ENCODE data around the gene SALL2.
A peak's percentile ranks its signal among the peaks of the same experiment; 100 is the strongest.

The SALL2 gene

GRCh38 chr14:21527318-21527679 is 1.2 kb upstream of the SALL2 start:
- no peak for DNase-seq

DNA sequence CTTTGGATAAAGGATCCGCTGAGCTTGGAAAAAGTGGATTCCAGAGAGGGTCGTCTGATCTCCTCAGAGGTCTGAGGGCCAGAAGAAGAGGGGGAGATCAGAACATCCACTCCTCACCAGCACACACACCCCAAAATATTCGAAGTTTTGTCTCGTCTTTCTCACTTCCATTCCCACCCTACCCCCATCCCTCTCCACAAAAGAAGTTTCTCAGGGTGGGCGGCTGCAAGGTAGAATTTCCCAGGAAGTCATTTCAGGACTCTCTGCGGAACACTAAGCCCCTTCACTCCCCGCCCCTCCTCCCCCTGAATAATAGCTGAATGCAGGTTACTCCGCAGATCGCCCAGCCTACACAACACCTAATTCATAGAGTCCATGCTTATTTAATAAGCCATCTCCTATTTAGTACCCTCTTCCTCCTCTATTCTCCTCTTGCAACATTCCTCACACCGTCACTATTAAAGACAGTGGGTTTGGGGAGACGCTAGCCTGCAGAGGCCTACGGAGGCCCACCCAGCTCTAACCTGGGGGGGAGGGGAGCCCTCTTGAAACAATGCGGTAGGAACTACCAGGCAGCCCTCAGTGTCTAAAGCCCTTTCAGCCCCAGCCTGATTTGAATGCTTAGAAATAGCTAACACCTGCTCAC is 649 bp upstream of the SALL2 start:
- peak; percentile 55 to 93 (median 88) for DNase-seq

- peak in 2 of 3 experiments; percentile 69 to 75 for DNase-seq
Observed at GRCh38 chr14:21525571-21525961, 580 bp downstream of the SALL2 start.

GRCh38 chr14:21524575-21525490 is 1.3 kb downstream of the SALL2 start:
- DNase-seq = no peak

DNA sequence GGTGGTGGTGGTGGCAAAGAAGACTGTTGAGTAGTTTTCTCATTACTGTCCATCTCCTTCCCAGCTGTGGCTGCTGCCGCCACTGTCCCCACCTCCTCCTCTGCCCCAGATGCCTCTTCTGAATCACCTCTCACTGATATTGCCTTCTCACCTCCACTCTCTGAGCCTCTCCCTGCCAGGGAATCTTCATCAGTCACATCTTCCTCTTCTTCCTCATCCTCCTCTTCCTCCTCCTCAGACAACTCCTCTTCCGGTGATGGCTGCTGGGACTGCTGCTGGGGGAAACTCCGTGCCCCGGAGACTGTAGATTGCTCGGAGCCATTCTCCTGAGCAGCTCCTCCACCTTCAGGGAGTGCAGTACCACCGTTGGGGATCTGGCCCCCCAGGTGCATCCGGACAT is 2.9 kb downstream of the SALL2 start:
- no peak for DNase-seq

DNA sequence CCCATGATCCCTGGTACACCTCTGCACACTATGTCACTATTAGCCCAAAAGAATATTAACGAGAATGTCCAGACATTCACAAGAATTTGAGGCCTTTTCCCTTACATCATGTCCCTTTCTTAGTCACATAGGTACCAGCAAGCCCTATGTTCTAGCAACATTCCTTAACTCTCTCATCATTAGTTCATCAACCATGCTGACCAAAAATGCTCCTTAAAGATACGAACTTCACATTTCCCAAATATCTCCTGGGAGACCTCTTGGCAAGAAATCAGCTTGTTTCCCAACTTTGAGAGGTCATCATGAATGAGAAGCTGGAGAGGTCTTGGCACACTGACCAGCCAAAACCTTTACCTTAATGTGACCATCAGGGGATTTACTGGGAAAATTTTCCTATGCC is 4.6 kb downstream of the SALL2 start:
- DNase-seq = no peak

GRCh38 chr14:21520767-21521166 is 5.4 kb downstream of the SALL2 start:
- no peak for DNase-seq

DNA sequence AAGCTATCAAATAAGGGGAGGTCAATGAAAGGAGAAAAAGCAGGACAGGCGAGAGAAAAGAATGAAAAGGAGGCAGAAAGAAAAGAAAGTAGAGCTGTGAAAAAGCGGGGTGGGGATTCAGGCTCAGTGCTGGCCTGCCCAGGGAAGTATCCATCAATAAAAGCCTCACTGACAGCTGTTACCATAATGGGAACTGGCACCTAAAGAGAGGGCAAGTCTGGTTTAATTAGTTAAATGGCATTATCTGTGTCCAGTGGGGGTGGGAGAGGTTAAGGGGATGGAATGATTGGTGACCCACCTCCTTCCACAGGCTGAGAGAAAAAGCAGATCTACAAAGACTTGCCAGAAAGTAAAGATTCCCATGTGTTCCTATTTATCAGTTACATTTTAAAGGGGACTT is 7.4 kb downstream of the SALL2 start:
- DNase-seq = no peak

GRCh38 chr14:21514341-21514740 is 11.8 kb downstream of the SALL2 start:
- no peak for DNase-seq

DNA sequence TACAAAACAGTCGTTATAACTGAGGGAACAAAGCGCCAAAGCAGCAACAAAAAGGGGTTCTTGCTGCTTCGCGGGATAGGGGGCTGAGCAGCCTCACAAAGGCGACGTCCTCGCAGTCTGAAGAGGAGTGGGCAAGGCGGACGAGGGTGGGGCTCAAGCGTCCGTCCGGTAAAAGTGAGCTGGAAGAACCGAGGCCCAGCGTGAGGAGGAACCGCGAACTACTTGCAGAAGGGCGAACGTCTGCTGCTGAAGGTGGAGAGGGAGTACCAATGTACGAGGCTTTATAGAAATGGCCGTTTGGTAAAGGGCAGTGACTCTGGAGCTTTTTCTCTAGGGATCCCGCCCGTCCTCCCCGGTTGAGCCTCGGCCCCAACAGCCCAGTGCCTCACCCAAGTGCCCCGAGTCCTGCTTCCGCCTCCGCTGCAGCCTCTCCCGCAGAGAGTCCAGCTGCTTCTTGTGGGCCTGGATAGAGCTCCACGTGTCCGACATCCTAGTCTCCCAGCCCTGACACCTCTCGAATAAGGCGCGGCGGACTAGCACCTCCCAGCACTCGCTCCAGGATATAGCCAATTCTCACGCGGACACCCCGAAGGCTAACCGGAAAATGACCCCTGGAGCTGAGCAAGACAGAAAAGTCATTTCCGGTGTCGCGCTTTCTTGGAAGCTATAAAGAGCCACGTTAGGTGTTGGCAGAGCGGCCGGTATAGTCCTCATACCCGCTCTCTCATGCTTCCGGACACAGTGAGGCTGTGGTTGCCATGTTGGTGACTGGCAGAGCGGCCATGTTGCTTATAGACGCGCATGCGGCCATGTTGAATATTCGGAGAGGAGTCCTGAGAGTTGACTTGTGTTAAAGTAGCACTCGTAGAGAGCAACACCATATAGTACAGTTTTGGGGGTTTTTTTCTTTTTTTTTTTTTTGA is 15.2 kb downstream of the SALL2 start, which contains the start of gene METTL3:
TSS of gene METTL3 (minus strand) at position 606 of the 923 bp plus-strand sequence. CDS start at position 489, 117 bp downstream.
- DNase-seq = peak; percentile 97 to 100 (median 99)

DNA sequence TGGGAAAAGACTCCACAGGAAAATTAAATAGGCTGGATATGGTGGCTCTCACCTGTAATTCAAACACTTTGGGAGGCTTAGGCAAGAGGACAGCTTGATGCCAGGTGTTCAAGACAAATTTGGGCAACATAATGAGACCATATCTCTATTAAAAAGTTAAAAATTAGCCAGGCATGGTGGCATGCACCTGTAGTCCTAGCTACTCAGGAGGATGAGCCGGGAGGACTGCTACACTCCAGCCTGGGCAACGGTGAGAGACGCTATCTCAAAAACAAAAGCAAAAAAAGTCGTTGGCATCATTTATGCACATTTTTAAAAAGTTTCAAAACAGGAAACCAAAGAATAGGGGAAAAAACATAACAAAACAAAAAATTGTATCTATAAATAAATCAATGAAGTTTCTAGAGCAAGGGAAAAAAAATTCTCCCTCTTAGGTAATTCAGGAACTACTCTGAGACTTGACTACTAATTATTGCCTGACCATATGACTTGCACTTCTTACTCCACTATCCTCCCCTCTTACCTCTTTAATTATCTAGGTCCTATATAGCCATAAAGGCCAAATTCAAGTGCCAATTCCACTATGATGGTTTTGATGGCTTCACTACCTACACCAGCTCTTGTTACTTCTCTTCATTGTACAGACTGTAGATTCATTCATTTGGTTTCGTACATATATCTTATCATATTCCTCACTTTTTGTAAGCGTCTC is 16.6 kb downstream of the SALL2 start:
- no peak for DNase-seq

DNA sequence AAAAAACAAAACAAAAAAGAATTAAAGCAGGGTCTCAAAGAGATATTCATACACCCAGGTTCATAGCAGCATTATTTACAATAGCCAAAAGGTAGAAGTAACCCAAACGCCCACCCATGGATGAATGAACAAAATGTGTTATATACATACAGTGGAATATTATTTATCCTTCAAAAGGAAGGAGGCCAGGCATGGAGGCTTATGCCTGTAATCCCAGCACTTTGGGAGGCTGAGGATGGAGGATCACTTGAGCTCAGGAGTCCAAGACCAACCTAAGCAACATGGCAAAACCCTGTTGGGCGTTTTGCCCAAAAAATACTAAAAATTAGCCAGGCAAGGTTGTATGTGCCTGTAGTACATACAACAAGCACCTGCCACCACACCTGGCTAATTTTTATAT is 19.6 kb downstream of the SALL2 start:
- no peak for DNase-seq

DNA sequence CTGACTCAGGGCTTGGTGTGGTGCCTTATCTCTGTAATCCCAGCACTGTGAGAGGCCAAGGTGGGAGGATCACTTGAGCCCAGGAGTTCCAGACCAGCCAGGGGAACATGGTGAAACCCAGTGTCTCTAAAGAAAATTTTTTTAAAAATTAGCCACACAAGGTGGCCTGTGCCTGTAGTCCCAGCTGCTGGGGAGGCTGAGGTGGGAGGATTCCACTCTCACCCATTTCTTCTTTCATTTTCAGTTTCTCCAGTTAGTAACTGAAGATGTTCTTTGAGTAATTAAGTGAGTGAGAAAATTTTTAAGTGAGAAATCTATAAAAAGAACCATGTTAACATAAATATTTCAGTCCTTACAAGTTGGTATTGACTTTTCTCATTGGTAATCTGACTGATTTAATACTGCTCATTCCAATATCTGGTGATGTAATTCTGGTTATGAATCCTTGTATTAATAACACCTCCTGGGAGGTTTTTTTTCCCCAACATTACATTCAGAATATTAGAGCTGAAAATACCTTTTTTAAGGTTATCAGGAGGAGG is 21.1 kb downstream of the SALL2 start:
- DNase-seq = no peak

GRCh38 chr14:21503376-21503775 is 22.8 kb downstream of the SALL2 start:
- DNase-seq = no peak

DNA sequence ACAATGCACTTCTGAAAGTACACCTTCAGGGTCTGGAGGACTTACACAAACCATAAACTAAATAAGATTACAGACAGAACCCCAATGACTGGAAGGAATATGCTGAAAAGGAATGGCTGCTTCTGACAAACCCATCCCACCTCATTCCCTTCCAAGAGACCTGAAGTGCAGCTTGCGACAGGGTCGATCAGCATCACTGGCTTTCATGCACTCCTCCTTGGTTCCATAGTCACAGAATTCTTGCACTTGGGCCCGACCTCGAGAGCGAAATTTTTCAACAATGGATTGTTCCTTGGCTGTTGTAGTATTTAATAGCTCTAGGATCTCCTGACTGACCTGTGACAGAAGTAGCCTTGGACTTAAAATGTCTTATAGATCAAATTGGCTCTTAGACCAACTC is 24.6 kb downstream of the SALL2 start:
- no peak for DNase-seq

- peak; percentile 48 to 84 (median 57) for DNase-seq
Observed at GRCh38 chr14:21498540-21499526, 27.3 kb downstream of the SALL2 start.

- DNase-seq = no peak
Observed at GRCh38 chr14:21496453-21496852, 29.7 kb downstream of the SALL2 start.

GRCh38 chr14:21494902-21495762 is 31.0 kb downstream of the SALL2 start:
- no peak for DNase-seq

GRCh38 chr14:21486640-21487087 is 39.5 kb downstream of the SALL2 start:
- DNase-seq = no peak

Data from NCI-H1417 (cell line).